Activated naive CD8-positive, alpha-beta T cell (primary cell): ENCODE data around the gene LCMT1.

Experiments
- H3K27ac Mint-ChIP-seq: one replicate; pipeline ENCODE4 v1.8.0; 2021; ENCODE audit warnings: mixed read lengths
- H3K27me3 Mint-ChIP-seq: one replicate; pipeline ENCODE4 v1.8.0; 2021; ENCODE audit warnings: mixed read lengths
- H3K36me3 Mint-ChIP-seq: one replicate; pipeline ENCODE4 v1.8.0; 2021; ENCODE audit warnings: mixed read lengths
- H3K4me1 Mint-ChIP-seq: one replicate; pipeline ENCODE4 v1.8.0; 2021; ENCODE audit warnings: low read depth, mixed read lengths
- H3K4me3 Mint-ChIP-seq: one replicate; pipeline ENCODE4 v1.8.0; 2021; ENCODE audit warnings: mild to moderate bottlenecking, mixed read lengths
- H3K9me3 Mint-ChIP-seq: one replicate; pipeline ENCODE4 v1.8.0; 2021; ENCODE audit warnings: low read depth, mixed read lengths

The LCMT1 gene

GRCh38 chr16:25083701-25084100, 27.8 kb upstream of the LCMT1 start:
- Mint-ChIP-seq H3K9me3 (no peaks in the 10 kb centered on the region), H3K27me3 (no peaks in the 10 kb centered on the region), H3K36me3 (peaks cover 9% of the 10 kb centered on the region), H3K4me1 (no peaks in the 10 kb centered on the region), H3K4me3 (no peak overlapping the region), H3K27ac (no peak overlapping the region)

GRCh38 chr16:25084797-25085196, 26.7 kb upstream of the LCMT1 start:
- H3K4me3 Mint-ChIP-seq: no peak overlapping the region
- H3K27ac Mint-ChIP-seq: no peak overlapping the region
- H3K4me1 Mint-ChIP-seq: no peaks in the 10 kb centered on the region
- H3K9me3 Mint-ChIP-seq: no peaks in the 10 kb centered on the region
- peaks cover 7% of the 10 kb centered on the region for H3K36me3 Mint-ChIP-seq
- H3K27me3 Mint-ChIP-seq: no peaks in the 10 kb centered on the region

DNA sequence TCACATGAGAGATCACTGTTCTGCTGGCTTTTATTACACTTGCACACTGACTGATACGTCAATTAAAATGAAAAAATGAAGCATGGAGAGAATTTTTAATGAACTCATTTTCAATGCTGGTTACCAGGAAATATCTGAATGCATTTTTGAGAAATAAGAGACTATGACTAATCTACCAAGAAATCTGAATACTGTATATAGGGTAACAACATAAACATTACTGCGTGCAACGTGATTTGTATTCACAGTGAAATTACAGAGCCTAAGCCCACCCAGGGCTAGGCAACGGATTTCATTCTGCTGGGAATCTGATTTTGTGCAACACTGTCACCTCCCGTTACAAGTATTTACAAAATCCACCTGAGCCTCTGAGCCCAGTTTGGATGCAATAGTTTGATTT, 23.8 kb upstream of the LCMT1 start:
- Mint-ChIP-seq H3K4me3 (no peak overlapping the region), H3K4me1 (peaks cover 7% of the 10 kb centered on the region), H3K27me3 (no peaks in the 10 kb centered on the region), H3K9me3 (no peaks in the 10 kb centered on the region), H3K36me3 (peaks cover 7% of the 10 kb centered on the region), H3K27ac (no peak overlapping the region)

- Mint-ChIP-seq H3K4me3 (no peak overlapping the region), H3K4me1 (peaks cover 21% of the 10 kb centered on the region), H3K9me3 (no peaks in the 10 kb centered on the region), H3K36me3 (peaks cover 7% of the 10 kb centered on the region), H3K27ac (no peak overlapping the region), H3K27me3 (no peaks in the 10 kb centered on the region)
Observed at GRCh38 chr16:25089351-25089750, 22.2 kb upstream of the LCMT1 start.

- no peaks in the 10 kb centered on the region for H3K27me3 Mint-ChIP-seq
- no peak overlapping the region for H3K4me3 Mint-ChIP-seq
- H3K9me3 Mint-ChIP-seq: no peaks in the 10 kb centered on the region
- no peak overlapping the region for H3K27ac Mint-ChIP-seq
- H3K4me1 Mint-ChIP-seq: peaks cover 28% of the 10 kb centered on the region
- H3K36me3 Mint-ChIP-seq: peaks cover 2% of the 10 kb centered on the region
Observed at GRCh38 chr16:25092441-25092840, 19.1 kb upstream of the LCMT1 start.

- H3K36me3 Mint-ChIP-seq: no peaks in the 10 kb centered on the region
- H3K27ac Mint-ChIP-seq: peak overlapping the region; percentile 80
- peak overlapping the region; percentile 40 for H3K4me3 Mint-ChIP-seq
- no peaks in the 10 kb centered on the region for H3K9me3 Mint-ChIP-seq
- no peaks in the 10 kb centered on the region for H3K27me3 Mint-ChIP-seq
- peaks cover 28% of the 10 kb centered on the region for H3K4me1 Mint-ChIP-seq
Observed at GRCh38 chr16:25093208-25094061, 18.1 kb upstream of the LCMT1 start.

- no peaks in the 10 kb centered on the region for H3K9me3 Mint-ChIP-seq
- no peaks in the 10 kb centered on the region for H3K36me3 Mint-ChIP-seq
- H3K4me3 Mint-ChIP-seq: no peak overlapping the region
- no peaks in the 10 kb centered on the region for H3K27me3 Mint-ChIP-seq
- H3K4me1 Mint-ChIP-seq: peaks cover 28% of the 10 kb centered on the region
- peak overlapping the region; percentile 46 for H3K27ac Mint-ChIP-seq
Observed at GRCh38 chr16:25094596-25094995, 16.9 kb upstream of the LCMT1 start.

GRCh38 chr16:25095636-25096035, 15.9 kb upstream of the LCMT1 start:
- Mint-ChIP-seq H3K27ac (peak overlapping the region; percentile 46), H3K36me3 (no peaks in the 10 kb centered on the region), H3K4me1 (peaks cover 28% of the 10 kb centered on the region), H3K9me3 (no peaks in the 10 kb centered on the region), H3K27me3 (no peaks in the 10 kb centered on the region), H3K4me3 (no peak overlapping the region)

GRCh38 chr16:25097276-25097975, 14.1 kb upstream of the LCMT1 start:
- H3K9me3 Mint-ChIP-seq: no peaks in the 10 kb centered on the region
- no peak overlapping the region for H3K27ac Mint-ChIP-seq
- H3K36me3 Mint-ChIP-seq: peaks cover under 1% of the 10 kb centered on the region
- H3K27me3 Mint-ChIP-seq: no peaks in the 10 kb centered on the region
- peaks cover 22% of the 10 kb centered on the region for H3K4me1 Mint-ChIP-seq
- H3K4me3 Mint-ChIP-seq: no peak overlapping the region

- Mint-ChIP-seq H3K4me3 (no peak overlapping the region), H3K27me3 (no peaks in the 10 kb centered on the region), H3K4me1 (peaks cover under 1% of the 10 kb centered on the region), H3K9me3 (no peaks in the 10 kb centered on the region), H3K27ac (no peak overlapping the region), H3K36me3 (peaks cover 2% of the 10 kb centered on the region)
Observed at GRCh38 chr16:25100511-25100910, 11.0 kb upstream of the LCMT1 start.

- Mint-ChIP-seq H3K4me1 (peaks cover 37% of the 10 kb centered on the region), H3K27ac (peak overlapping the region; percentile 94), H3K9me3 (no peaks in the 10 kb centered on the region), H3K27me3 (no peaks in the 10 kb centered on the region), H3K36me3 (peaks cover 2% of the 10 kb centered on the region), H3K4me3 (peak overlapping the region; percentile 98)
Observed at GRCh38 chr16:25106567-25107465, 4.7 kb upstream of the LCMT1 start.

DNA sequence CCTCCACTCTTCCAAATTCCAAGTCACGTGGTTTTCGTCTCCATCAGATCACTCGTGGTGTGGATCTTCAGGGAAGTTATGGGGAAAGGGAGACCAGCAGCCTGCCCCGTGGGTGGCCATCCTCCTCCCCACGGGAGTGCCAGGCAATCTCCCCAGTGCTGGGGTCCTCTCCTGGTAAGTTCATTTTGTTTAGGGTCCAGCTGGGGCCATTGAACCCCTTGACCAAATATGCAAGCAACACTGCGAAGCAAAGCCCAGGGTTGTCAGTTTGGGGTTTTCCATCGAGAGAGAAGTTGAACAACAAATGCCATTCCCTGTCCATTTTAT, 4.1 kb upstream of the LCMT1 start:
- no peaks in the 10 kb centered on the region for H3K9me3 Mint-ChIP-seq
- H3K4me3 Mint-ChIP-seq: peak overlapping the region; percentile 98
- no peaks in the 10 kb centered on the region for H3K27me3 Mint-ChIP-seq
- H3K36me3 Mint-ChIP-seq: peaks cover 2% of the 10 kb centered on the region
- H3K4me1 Mint-ChIP-seq: peaks cover 41% of the 10 kb centered on the region
- H3K27ac Mint-ChIP-seq: peak overlapping the region; percentile 89

DNA sequence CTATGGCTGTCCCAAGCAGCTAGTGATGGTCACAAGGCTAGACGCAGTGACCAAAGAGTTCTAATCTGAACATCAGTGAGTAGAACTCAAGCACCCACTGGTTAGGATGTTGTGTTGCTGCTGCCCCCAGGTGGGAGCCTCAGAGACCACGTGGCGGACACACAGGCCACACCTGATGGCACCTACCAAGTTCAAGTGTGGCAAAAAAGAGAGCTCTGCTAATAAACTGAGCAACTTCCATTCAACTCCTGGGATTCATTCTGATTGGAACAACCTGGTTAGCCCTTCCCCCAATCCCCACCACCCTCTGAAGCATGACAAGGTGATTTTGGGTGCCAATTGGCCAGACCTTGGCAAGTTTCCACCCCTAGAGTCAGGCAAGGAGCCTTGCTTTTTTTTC, 3.5 kb upstream of the LCMT1 start:
- peaks cover 45% of the 10 kb centered on the region for H3K4me1 Mint-ChIP-seq
- peak overlapping the region; percentile 98 for H3K4me3 Mint-ChIP-seq
- no peaks in the 10 kb centered on the region for H3K9me3 Mint-ChIP-seq
- no peaks in the 10 kb centered on the region for H3K36me3 Mint-ChIP-seq
- H3K27ac Mint-ChIP-seq: peak overlapping the region; percentile 89
- H3K27me3 Mint-ChIP-seq: no peaks in the 10 kb centered on the region

DNA sequence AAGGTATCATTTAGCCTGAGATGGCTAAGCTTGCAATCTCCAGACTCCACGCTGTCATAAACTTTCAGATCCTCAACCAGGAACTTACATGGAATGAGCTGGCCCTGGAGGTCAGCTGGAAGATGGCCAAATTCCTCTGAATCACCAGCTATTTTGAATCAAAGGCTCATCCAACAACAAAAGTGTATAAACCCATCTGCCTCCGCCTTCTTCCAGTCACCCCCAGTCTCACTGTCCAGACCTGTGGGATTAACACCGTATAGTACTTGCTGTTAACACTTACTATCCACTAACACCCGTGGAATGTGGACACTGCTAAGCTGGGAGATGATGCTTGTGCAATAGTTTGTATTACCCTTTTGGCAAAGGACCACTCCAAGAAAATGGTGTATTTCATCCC, 1.9 kb upstream of the LCMT1 start:
- Mint-ChIP-seq H3K36me3 (no peaks in the 10 kb centered on the region), H3K27ac (no peak overlapping the region), H3K27me3 (no peaks in the 10 kb centered on the region), H3K4me3 (peak overlapping the region; percentile 54), H3K9me3 (no peaks in the 10 kb centered on the region), H3K4me1 (peaks cover 55% of the 10 kb centered on the region)
